Activated CD8-positive, alpha-beta memory T cell treated with anti-CD3 and anti-CD28 coated beads for 36 hours (primary cell): Measurements from ENCODE around the gene ADAMTS3. TPM values are rescaled to one million over a fixed set of nuclear protein-coding genes. Genes with fewer than 3 reads are reported as not detected.

Source experiments
- CTCF ChIA-PET: fragments of 350-600 bp; sonication (Branson Sonifier 250); formaldehyde crosslinking; loops from one replicate; lab custom pipeline; 2021; ENCODE audit warnings: antibody characterized with exemption; lab: Charles Lee
- POLR2A ChIA-PET: fragments of 350-600 bp; sonication (Branson Sonifier 250); formaldehyde crosslinking; loops from one replicate; lab custom pipeline; 2021; ENCODE audit warnings: antibody characterized with exemption; lab: Charles Lee
- total RNA-seq, 2 experiments: library from RNA; stranded (reverse); gene quantifications; one replicate each; pipeline ENCODE4 v1.2.3, GENCODE V29; 2021

Gene ADAMTS3
- total RNA-seq, 2 experiments from 2014 or later: 0.02 TPM; not detected in 1

DNA sequence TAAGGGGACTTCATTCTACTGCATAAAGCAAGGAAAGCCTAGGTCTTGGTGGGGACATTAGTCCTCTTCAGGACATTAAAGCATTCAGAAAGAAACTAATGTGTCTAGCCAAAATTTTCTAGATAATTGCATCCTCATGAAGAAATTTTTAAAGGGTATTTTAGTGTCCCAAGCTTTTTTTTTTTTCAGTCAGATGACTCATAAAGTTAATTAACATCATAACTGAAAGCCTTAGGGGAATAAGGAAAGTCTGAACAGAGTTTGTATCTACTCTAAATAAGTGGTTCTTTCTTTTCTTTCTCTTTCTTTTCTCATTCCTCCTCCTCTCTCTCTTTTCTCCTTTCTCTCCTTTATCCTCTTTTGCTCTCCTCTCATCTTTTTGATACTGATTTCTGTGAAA is 202.4 kb downstream of the ADAMTS3 start:
- ChIA-PET POLR2A (no interaction called here), CTCF (no interaction called here)

DNA sequence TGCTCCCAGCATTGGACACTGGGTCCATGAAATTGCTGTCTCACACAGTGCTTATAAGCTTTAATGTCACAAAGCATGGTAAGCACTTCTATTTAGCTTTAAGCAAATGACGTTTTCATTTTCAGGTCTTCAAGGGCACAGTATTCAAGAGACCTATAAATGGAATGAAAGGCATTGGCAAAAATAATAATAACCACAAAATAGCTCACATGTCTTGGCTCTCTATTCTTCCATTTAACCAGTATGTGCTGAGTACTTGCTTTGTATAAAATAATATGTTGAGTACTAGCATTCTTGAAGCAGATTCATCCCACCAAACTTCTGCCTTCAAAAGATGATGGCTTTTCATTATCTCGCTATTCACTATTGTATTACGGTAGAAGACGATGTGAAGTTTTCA is 203.0 kb downstream of the ADAMTS3 start:
- ChIA-PET POLR2A (no interaction called here), CTCF (no interaction called here)

DNA sequence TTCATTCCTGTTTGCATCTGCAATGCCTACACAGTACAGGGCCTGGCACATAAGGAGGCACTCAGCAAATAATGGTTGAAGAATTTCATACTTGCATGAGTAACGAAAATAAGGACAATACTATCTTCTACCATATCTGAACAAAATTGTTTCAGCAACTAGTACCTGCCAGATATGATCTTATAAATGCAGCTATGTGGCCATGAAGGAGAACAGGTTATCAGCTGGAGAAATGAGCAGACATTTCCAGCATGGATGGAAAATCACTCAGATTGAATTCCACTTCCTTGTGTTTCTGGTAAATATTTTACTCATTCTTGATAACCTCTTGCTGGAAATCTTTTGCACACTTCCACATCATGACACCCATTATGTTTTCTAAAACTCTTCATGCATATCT is 204.0 kb downstream of the ADAMTS3 start:
- ChIA-PET CTCF (no interaction called here), POLR2A (no interaction called here)

DNA sequence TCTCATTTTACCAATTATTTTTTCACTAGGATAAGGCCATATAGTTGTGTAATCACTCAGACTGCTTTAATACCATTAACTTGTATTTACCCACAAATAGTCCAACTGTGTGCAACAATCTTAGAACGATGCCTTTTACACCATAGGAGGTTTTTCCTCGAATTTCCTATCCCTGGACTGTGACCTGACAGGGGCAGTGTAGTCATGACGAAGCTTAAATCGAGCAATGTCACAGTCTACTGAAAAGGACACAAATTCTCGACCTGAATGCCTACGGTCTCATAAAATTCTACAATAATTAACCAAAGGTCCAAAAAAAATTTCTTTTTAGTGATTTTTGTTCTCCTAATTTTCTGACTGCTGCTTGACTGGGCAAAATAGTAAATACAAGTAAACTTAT is 208.9 kb downstream of the ADAMTS3 start:
- ChIA-PET CTCF (no interaction called here), POLR2A (no interaction called here)

DNA sequence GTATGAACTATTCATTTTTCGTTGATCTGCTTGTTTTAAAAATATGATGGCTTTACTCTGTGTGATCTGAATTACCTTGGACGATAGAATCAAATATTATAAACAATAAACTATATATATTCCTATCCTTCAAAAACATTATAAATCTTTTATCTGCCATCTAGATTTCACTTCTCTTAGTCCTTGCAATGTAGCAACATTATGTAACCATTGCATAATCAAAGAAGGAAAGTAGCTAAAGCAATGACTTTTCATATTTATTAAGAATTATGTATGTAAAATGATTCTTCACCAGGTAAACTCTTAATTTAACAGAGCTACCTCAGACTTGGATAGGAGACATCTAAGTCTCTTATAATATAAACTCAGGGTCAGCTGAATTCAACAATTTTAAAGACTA is 210.5 kb downstream of the ADAMTS3 start:
- POLR2A ChIA-PET: no interaction called here
- CTCF ChIA-PET: no interaction called here

DNA sequence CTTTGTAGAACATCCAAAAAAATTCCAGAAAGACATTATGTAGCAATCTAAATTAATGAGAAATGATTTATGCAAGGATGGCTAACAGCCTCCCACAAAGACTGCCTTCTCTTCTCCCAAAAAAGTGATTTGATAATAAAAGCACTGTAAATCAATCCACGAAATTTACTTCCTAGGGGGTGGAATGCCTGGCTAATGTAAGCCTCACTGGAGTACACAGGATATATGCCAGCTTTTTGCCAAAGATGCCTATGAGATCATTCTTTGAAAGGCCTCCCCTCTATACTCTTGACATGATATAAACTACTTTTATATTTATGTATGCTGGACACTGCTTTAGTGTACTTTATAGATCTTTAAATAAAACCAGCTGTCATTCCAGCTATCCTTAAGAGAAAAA is 211.1 kb downstream of the ADAMTS3 start:
- ChIA-PET POLR2A (no interaction called here), CTCF (no interaction called here)

DNA sequence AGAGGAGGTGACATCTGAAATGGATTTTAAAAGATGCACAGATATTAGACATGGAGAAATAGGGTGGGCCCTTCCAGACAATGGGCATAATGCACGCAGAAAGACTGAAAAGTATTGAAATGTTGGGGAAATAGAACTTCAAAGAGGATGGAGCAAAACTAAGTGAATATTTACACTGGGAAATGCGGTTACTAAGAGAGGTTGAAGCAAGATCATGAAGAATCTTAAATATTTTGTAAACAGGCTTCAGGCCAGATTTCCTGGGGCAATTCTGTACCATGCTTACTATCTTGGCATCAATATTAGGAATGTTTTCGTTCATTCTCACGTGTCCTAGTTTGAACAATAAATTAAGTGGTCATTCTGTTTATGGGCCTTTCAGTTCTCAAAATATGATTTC is 216.3 kb downstream of the ADAMTS3 start:
- ChIA-PET CTCF (no interaction called here), POLR2A (no interaction called here)

DNA sequence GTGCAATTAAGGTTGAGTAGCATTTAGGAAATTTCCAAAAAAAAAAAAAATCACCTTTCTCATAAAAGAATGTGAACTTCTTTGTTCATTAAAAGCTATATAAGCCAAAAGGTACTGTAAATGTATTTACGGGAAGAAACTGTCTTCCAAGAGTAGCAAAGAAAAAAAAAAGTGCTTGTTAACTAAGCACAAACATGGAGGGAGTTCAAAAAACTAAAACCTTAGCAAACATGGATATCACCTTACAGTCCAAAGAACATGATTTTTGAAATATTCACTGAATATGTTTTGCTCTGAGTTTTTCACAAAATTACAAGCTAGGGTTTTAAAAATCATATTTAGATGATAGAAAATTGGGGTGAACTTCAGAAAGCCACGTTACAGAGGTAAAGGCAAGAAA is 217.5 kb downstream of the ADAMTS3 start:
- ChIA-PET POLR2A (no interaction called here), CTCF (no interaction called here)

DNA sequence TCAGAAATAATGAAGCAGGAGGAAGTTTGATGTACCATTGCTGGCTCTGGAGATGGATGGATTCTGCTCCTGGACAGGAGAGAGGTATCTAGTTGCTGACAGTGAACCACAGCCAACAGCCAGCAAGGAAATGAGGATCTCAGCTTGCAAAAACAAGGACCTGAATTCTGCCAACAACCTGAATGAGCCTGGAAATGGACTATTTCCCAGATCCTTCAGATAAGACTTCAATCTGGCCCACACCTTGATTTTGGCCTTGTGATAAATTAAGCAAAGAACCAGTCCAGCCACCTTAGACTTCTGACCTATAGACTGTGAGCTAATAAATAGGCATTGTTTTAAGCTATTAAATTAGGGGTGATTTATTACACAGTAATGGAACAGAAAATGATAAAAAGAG is 220.3 kb downstream of the ADAMTS3 start:
- ChIA-PET CTCF (no interaction called here), POLR2A (no interaction called here)

DNA sequence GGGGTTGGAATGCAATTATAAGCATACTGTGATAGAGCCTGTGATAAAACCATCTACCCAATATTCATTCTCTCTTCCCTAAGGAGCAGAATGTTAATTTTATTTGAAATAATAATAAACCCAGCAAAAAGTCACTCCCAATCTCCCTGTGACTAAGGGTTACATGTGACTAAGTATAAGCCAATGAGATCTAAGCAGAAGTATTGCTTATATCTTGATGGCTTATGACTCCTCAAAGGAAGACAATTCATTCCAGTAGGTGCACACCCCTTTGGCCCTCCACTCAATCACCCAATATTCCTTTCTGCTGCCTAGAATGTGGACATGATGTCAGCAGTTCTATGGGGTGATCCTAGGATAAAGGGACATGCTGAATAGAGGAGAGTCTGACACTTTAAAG is 224.6 kb downstream of the ADAMTS3 start:
- POLR2A ChIA-PET: no interaction called here
- CTCF ChIA-PET: no interaction called here

DNA sequence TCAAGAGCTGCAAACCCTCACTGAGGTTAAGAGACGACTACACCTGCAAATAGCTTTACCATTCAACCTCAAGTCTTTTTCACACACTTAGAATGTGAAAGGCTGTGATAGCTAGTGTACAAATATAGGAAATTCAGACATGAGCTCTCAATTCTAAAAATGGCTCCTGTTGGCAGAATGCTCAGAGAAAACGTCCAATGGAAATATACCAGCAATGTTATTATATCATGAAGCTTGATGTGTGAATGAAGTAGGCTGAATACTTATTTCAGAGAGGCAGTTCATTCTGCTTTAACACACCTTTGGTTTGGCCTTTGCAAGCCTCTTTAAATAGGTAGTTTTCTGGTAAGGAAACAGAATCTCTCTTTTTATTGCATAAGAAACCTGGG is 227.6 kb downstream of the ADAMTS3 start:
- ChIA-PET POLR2A (no interaction called here), CTCF (no interaction called here)

DNA sequence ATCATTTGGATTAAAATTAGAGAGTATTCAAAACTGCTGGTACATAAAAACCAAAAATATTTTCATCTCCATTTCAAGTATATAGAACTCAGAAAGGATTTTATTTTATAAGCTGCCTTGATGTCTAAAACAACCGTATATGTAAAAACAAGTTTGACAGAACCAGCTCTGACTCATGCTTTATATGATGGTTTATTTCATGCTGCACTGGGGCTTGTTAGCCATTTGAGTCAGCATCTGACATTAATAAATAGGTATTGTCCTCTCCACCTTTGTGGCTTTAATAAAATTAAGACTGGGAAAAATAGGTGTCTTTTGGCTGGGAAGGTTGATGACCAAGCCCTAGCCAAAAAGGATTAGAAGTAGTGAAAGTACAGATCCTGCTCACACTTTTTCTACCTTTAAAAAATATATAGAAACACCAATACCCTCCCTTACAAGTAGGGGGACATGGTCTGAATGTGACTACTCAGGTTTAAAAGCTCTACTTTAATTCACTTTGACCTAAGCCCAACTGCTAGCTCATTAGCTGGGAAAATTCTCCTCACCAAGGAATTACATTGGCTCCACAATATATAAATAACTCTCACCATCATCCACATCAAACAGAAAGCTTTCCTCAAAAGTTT is 228.1 kb downstream of the ADAMTS3 start:
- CTCF ChIA-PET: no interaction called here
- POLR2A ChIA-PET: no interaction called here

DNA sequence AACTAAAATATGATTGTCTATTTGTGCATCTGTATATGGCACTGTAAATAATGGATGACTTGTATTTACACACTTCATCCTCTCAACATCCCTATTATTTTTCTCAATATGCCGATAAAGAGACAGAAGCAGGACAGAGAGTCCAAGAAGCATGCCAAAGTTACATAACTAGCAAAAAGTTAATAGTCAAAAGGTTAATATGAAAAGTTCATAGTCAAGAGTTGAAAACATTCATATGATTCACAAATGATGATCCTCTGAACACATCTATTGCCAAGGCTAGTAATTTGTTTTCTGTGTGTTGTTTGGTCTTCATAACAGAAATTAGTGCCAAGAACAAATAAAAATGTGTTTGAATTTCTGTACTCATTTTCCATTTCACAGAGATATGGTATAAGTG is 231.0 kb downstream of the ADAMTS3 start:
- POLR2A ChIA-PET: no interaction called here
- CTCF ChIA-PET: no interaction called here

DNA sequence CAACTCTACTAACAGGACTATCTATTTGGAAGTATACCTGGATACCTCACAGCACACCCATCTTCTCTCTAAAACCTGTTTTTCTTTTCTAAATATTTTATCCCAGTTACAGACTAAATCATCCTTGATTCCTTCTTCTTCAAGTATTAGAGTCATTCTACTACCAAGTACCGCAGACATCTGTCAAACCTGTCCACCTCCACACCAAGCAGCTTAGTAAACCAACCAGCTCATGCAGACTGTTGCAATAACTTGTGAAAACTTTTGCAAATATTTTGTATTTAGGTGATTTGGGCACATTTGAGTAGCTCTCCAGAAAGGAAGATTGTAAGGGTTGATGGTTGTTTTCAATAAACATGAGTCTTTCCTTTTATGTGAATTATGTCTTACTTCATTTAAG is 238.6 kb downstream of the ADAMTS3 start:
- CTCF ChIA-PET: no interaction called here
- POLR2A ChIA-PET: no interaction called here

DNA sequence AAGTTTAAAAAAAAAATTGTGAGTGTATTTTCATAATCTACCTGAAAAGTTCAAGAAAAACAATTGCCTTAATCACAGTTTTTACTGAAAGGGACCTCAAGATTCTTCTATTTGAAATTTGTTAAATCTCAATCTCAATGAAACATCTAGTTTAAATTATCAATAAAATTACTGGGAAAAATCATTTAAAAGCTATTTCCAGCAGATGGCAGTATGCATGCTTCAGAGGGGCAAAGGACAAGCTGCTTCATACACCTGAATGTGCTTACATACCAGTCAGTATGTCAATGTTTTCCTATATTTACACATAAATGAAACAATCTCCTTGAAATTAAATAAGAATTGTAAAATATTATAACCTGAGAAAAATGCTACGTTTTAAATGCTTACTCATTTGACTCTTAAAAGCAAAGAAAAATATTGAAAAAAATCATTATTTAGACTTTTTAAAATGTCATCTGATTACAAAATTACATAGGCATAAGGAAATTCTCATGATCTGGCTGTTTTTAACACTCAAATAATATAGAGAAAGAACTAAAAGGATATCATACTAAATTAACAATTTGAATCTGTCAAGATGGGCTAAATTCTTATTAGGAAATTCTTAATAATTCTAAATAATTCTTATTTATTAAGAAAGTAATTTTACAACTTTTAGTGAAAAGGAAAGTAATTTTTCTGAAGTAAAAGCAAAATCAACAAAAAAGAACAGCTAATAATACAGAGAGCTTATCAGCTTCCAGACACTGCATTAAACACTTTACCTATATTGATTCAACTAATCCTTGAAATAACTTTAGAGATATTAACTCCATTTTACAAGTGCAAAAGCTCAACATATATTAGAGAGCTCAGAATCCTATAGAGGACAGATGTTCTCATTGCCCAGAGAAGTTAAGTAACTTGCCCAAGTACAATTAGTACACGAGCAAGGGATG is 242.1 kb downstream of the ADAMTS3 start:
- ChIA-PET POLR2A (no interaction called here), CTCF (interaction anchor here (1.5 kb wide), 1 partner anchor 696 kb away, joined by 4 read pairs; no protein-coding TSS in a partner anchor)

DNA sequence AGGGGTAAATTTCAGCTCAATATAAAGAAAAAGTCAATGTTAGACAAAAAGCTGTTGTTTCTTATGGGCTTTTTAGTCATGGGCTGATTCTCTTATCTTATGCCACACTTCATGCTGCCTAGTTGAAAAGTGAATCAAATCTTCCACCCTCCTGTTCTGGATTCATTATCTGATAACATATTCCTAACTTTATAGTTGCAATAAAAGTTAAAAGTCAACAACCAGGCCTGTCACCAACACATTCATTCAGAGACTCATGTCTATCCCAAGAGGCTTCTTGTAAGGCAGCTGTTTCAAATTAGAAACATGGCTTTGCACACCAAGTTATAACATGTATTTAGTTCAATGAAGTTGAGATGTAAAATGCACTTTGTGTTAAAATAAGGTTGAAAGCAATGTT is 243.8 kb downstream of the ADAMTS3 start:
- CTCF ChIA-PET: no interaction called here
- POLR2A ChIA-PET: no interaction called here

DNA sequence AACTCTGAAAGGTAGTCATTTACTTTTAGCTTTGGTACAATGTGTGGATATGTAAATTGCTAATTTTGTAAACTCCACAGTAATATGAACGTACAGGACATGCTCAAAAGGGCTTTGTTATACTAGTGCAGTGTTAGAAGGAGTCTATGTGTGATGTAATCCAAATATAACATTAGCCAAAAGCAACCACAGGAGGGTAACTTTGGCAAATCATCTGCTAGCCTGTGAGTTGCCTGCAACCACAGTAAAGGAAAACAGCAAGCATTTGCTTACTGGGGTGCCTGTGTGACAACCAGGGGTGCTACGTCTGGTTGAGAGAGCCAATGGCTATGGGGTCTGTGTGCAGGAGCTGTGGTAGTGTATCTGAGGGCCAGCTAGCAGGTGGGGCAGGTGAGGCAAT is 245.8 kb downstream of the ADAMTS3 start:
- ChIA-PET POLR2A (no interaction called here), CTCF (no interaction called here)

DNA sequence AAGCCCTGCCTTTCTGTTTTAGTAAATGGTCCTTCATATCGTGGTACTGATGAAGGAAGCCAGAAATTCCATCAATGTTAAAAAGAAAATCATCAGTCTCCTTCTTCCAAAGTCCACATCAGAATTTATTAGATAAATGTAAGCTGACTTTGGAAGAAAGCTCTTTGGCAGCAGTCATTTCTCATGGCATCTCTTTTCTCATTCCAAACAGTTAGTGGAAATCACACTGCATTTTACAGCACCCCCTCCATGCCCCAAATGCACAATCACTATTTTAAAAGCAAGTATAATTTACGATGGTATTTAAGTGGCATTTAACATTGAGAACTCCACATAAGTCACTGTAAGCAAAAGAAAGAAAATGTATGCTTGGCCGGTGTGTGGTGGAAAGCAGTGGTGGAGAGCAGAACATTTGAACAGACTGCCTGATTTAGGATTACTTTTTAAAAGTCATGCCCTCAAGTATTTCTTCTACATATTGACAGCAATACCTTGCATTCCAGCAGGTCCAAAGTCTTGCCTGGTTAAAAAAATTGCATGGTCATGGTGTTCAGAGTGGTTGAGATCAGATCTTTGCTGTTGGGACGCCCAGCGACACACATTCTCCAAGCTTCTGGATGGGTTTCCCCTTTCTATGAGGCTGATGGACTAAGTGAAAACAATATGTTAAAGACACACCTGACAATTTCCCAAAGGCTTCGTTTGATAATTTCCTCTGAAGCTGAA is 248.6 kb downstream of the ADAMTS3 start:
- ChIA-PET POLR2A (no interaction called here), CTCF (no interaction called here)

DNA sequence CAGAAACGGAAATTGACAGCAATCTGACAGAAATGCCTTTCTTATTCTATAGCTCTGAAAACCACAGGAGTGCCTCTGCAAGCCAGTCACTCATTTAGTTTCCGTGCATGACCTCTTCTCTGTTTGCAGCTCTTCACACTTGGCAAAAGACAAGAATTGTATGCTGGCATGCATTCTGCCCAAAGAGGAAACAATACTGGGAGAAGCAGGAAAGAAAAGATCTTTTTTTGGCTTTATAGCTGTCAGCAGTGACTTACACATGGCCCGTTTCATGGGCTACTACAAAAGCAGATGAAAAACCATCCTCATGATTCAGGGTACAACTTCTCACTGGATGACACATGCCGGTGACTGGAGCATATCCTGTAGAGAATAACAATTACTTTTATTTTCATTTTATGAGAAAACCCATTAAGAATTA is 249.4 kb downstream of the ADAMTS3 start:
- CTCF ChIA-PET: no interaction called here
- POLR2A ChIA-PET: no interaction called here

DNA sequence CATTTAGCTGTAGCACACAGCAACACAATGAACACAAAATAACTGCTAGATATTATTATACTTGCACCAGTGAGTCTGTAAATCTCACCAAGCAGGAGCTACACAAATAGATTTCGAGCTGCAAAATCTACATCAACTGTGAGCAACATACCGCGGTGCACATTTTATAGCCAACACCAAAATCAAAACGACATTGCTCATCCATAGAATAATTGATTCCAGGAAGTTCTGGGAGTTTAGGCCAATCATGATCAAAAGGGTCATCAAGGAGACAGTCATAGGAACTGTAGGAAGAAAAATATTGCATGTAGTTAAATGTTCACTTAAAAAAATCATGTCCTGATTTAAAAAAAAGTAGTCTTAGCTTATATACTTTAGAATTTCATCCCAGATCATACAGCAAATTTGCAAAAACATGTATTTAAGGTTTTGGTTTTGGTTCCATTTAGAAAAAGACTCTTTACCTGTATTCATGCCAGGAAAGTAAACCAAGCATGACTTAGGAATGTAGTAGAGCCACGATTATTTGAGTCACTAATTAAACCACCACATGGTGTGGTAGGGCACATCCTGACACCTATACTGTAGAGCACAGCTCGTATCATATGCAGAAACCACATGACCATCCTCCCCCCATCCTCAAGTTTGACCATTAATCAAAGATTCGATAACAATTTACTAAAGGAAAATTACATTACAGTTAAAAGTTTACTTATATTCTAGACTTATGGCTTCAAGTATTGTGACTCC is 250.4 kb downstream of the ADAMTS3 start:
- ChIA-PET CTCF (interaction anchor here (0.5 kb wide), 1 partner anchor 1707 kb away, joined by 3 read pairs; no protein-coding TSS in a partner anchor), POLR2A (no interaction called here)
